Activated CD4-positive, alpha-beta T cell treated with anti-CD3 and anti-CD28 coated beads, Interleukin-10, Interleukin-2, amounts not matched to agents 100 ng/mL and 50 ng/mL, durations not matched to agents 16 hours and 8 hours (primary cell): ENCODE measurements around the gene XYLT1.
A peak's percentile ranks its signal among the peaks of the same experiment; 100 is the strongest.
"Not testable (repeated sequence)": the region's sequence is repeated elsewhere in the genome, so short reads cannot be mapped to it uniquely, and the experiment has no call there.

Experiments used
- DNase-seq: peaks from one replicate; pipeline ENCODE4 v3.0.0-alpha.2; 2020

XYLT1 gene

GRCh38 chr16:17426451-17426850 is 44.3 kb downstream of the XYLT1 start:
- DNase-seq, result no peak

DNA sequence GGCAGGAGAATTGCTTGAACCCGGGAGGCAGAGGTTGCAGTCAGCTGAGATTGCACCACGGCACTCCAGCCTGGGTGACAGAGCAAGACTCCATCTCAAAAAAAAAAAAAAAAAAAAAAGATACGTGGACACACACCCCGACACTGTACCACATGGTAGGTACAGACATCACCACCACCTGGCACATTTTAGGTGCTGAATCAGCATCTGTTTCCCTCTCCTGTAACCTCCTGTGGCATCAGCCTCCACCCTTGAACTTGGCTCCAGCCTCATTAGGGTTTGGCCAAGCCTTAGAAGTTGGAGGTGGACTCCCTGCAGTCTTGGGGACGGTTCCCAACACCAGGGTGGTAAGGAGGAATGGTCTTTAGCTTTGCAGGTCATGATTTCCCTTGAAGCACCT is 46.0 kb downstream of the XYLT1 start:
- DNase-seq, result no peak

GRCh38 chr16:17423221-17423620 is 47.5 kb downstream of the XYLT1 start:
- no peak for DNase-seq

DNA sequence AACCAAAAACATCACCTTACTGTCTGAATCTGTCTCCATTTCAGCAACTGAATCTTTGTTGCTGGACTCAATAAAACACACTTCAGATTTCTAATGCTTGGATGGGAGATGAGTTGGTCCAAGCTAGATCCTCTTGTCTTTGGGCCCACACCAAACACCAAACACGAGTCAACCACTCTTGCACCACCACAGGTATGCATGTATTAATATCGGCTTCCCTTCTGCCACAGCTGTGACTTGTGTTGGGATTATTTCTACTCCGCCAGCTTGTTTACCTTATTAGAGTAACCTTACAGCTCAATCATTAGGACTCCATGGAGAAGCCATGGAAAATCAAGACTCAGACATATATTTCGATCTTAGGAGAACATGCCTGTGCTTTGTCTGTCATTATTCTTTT is 49.9 kb downstream of the XYLT1 start:
- no peak for DNase-seq

GRCh38 chr16:17419266-17419665 is 51.5 kb downstream of the XYLT1 start:
- no peak for DNase-seq

GRCh38 chr16:17417740-17418139 is 53.0 kb downstream of the XYLT1 start:
- DNase-seq, result no peak

- peak; percentile 74 for DNase-seq
These were observed 54.1 kb downstream of the XYLT1 start for GRCh38 chr16:17416461-17417311.

DNA sequence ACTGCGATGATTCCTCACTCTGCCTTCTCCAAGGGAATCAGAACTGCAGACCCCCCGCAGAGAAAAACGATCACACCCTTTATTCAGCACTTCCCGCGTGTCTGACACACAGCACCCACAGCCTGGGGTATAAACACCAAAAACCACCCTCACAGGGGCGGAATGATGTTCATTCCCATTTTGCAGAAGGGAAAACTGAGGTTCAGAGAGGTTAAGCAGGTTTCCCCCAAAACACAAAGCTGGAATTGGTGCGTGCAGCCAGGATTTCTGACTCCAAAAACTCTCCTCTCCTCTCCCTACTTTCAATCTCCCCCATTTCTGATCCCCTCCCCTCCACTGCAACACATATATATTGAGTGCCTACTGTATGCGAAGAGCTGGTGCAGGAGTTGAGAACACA is 55.8 kb downstream of the XYLT1 start:
- DNase-seq, result no peak

- DNase-seq, result peak; percentile 62
These were observed 56.3 kb downstream of the XYLT1 start for GRCh38 chr16:17414421-17414820.

GRCh38 chr16:17413508-17413907 is 57.3 kb downstream of the XYLT1 start:
- DNase-seq, result no peak

- DNase-seq, result no peak
These were observed 58.0 kb downstream of the XYLT1 start for GRCh38 chr16:17412791-17413190.

- no peak for DNase-seq
These were observed 58.5 kb downstream of the XYLT1 start for GRCh38 chr16:17412221-17412620.

- no peak for DNase-seq
These were observed 59.5 kb downstream of the XYLT1 start for GRCh38 chr16:17411263-17411662.

GRCh38 chr16:17410316-17410715 is 60.4 kb downstream of the XYLT1 start:
- DNase-seq, result not testable (repeated sequence)

DNA sequence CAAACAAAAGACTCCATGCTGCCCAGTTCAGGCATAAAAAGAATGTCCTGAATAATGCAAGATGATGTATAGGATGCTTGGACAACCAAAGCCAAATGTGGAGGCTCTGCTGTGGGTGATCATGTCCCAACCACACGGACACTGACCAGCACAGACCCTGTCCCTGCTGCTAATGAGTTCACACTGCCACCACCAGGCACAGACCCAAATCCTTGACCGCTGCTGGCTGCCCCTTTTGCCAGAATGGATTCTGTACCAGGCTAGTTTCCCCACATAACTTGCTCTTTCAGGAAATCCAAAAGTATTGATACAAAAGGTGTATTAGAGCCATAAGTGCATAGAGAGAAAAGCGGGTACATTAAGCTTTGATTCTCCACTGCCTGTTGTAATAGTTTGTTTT is 60.9 kb downstream of the XYLT1 start:
- DNase-seq, result no peak

- no peak for DNase-seq
These were observed 61.8 kb downstream of the XYLT1 start for GRCh38 chr16:17408955-17409441.

GRCh38 chr16:17408296-17408695 is 62.5 kb downstream of the XYLT1 start:
- DNase-seq, result no peak

- DNase-seq, result no peak
These were observed 63.4 kb downstream of the XYLT1 start for GRCh38 chr16:17407321-17407720.

GRCh38 chr16:17404941-17405689 is 65.6 kb downstream of the XYLT1 start:
- DNase-seq, result no peak

DNA sequence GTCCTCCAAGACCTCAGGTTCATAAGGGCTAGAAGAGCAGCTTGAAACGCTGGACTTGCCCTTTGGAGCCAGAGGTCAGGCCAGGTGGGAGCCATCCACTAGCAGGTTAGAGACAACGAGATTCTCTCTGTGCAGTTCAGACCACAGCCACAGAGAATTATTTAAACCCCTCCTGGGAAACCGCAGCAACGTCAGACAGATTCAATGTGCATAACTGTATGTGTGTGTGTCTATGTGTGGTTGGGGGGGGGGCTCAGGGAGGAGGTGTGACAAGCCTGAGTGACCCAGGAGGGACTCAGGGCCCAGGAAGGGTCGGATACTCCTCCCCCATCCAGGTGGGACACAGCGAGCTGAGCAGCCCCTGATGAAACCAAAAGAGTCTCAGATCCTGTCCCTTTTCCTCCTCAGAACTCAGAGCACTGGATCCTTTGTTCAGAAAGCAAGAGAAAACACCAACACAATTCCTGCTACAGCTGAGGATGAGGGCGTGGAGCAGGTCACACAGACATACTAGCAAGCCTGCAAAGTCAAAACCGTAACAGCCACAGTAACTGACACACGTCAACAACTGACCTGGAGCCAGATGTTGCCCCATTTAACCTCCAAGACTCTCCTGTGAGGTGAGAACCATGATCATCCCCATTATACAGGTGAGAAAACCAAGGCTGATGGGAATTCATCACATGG is 66.8 kb downstream of the XYLT1 start:
- DNase-seq, result no peak

- no peak for DNase-seq
These were observed 67.5 kb downstream of the XYLT1 start for GRCh38 chr16:17403156-17403809.

- no peak for DNase-seq
These were observed 73.3 kb downstream of the XYLT1 start for GRCh38 chr16:17397499-17397891.
